ENCODE results near the gene SNX13.

The SNX13 gene

GRCh38 chr7:17771901-17772408 lies 168.3 kb downstream of the SNX13 start:
- WGBS: 81% methylated on average over 3 of the region's 3 CpGs
- H3K27me3 ChIP-seq (ENCODE audit: control insufficient read depth in 1 of 2, insufficient read depth in 1 of 2, low read length in 2 of 2): no peaks in the 10 kb centered on the region

DNA sequence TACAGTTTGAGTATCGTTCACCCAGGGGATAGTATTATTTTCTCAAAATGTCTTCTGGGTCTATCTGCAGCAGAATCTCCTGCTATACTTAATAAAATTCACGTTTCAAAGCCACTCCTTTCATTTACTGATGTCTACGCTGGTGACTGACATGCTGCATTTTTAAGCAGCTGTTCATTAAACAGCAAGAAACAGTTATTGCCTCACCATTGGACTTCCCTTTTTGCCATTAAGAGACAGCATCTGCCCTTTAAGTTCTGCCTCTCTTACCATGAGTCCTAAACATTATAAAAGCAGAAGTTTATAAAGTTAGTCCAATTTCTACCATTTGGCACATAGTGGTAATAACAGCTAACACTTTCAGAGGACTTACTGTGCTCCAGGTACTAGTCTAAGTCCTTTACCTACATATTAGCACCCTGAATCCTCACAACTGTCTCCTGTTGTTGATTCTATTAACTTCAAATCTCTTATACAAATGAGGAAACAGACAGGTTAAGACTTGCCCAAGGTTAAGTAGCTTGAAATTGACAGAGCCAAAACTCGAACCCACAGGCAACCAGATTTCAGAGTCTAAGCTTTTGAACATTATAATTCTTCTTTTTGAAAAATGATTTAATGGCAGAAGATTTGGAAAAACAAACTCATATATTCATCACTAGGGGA lies 169.5 kb downstream of the SNX13 start:
- H2BK5ac ChIP-seq (ENCODE audit: low read depth, low read length, poor library complexity, severe bottlenecking): no peak overlapping the region
- WGBS: 80% methylated on average over 3 of the region's 4 CpGs
- no peak overlapping the region for H3K27ac ChIP-seq (ENCODE audit: low read length, poor library complexity, severe bottlenecking)
- H3K36me3 ChIP-seq (ENCODE audit: control insufficient read depth in 1 of 2, insufficient read depth in 2 of 2, low read depth in 1 of 2, low read length in 2 of 2): no peaks in the 10 kb centered on the region
- no peaks in the 10 kb centered on the region for H3K79me1 ChIP-seq (replicated peaks; ENCODE audit: low read length, poor library complexity, severe bottlenecking)
- H2BK12ac ChIP-seq (ENCODE audit: low read length in 2 of 2): no peak overlapping the region
- DNase-seq: no peak
- no peak overlapping the region for H3K18ac ChIP-seq (ENCODE audit: low read depth in 1 of 2, low read length in 2 of 2)
- H3K14ac ChIP-seq (ENCODE audit: low read length in 2 of 2): no peak overlapping the region
- H2AK5ac ChIP-seq (ENCODE audit: low read length, severe bottlenecking): no peak overlapping the region
- H3K4me2 ChIP-seq (ENCODE audit: low read length, poor library complexity, severe bottlenecking): no peak overlapping the region
- H2BK120ac ChIP-seq (ENCODE audit: low read depth, low read length): no peak overlapping the region
- H4K8ac ChIP-seq (ENCODE audit: low read length): no peak overlapping the region
- no peaks in the 10 kb centered on the region for H3K27me3 ChIP-seq (ENCODE audit: control insufficient read depth in 1 of 2, insufficient read depth in 1 of 2, low read length in 2 of 2)
- no peaks in the 10 kb centered on the region for H3K9me3 ChIP-seq (ENCODE audit: control insufficient read depth, low read length)
- no peak overlapping the region for H3K4me3 ChIP-seq (ENCODE audit: insufficient read depth in 1 of 2, low read depth in 1 of 2, low read length in 2 of 2)
- no peak overlapping the region for H2AFZ ChIP-seq (ENCODE audit: low read depth, low read length)
- H2BK15ac ChIP-seq (ENCODE audit: low read depth, poor library complexity, severe bottlenecking): no peak overlapping the region
- no peak overlapping the region for H3K4ac ChIP-seq (ENCODE audit: low read depth in 1 of 2, low read length in 2 of 2)
- no peak overlapping the region for H3K23ac ChIP-seq (ENCODE audit: low read length in 2 of 2)
- no peak overlapping the region for H3K9ac ChIP-seq (ENCODE audit: low read length)
- no peaks in the 10 kb centered on the region for H3K4me1 ChIP-seq (ENCODE audit: control insufficient read depth, insufficient read depth, low read depth, low read length)
- H4K91ac ChIP-seq (ENCODE audit: low read length): no peak overlapping the region

More at GRCh38 chr7:17771901-17772408, 168.3 kb downstream of the SNX13 start:
- H2BK15ac ChIP-seq (ENCODE audit: low read depth, poor library complexity, severe bottlenecking): no peak overlapping the region
- no peak for DNase-seq
- no peak overlapping the region for H2AK5ac ChIP-seq (ENCODE audit: low read length, severe bottlenecking)
- no peak overlapping the region for H4K91ac ChIP-seq (ENCODE audit: low read length)
- no peak overlapping the region for H2BK12ac ChIP-seq (ENCODE audit: low read length in 2 of 2)
- no peak overlapping the region for H3K23ac ChIP-seq (ENCODE audit: low read length in 2 of 2)
- no peaks in the 10 kb centered on the region for H3K4me1 ChIP-seq (ENCODE audit: control insufficient read depth, insufficient read depth, low read depth, low read length)
- no peak overlapping the region for H2BK120ac ChIP-seq (ENCODE audit: low read depth, low read length)
- H2BK5ac ChIP-seq (ENCODE audit: low read depth, low read length, poor library complexity, severe bottlenecking): no peak overlapping the region
- no peak overlapping the region for H2AFZ ChIP-seq (ENCODE audit: low read depth, low read length)
- H3K14ac ChIP-seq (ENCODE audit: low read length in 2 of 2): no peak overlapping the region
- H4K8ac ChIP-seq (ENCODE audit: low read length): no peak overlapping the region
- no peak overlapping the region for H3K27ac ChIP-seq (ENCODE audit: low read length, poor library complexity, severe bottlenecking)
- H3K79me1 ChIP-seq (replicated peaks; ENCODE audit: low read length, poor library complexity, severe bottlenecking): no peaks in the 10 kb centered on the region
- H3K4ac ChIP-seq (ENCODE audit: low read depth in 1 of 2, low read length in 2 of 2): no peak overlapping the region
- no peaks in the 10 kb centered on the region for H3K9me3 ChIP-seq (ENCODE audit: control insufficient read depth, low read length)
- no peaks in the 10 kb centered on the region for H3K36me3 ChIP-seq (ENCODE audit: control insufficient read depth in 1 of 2, insufficient read depth in 2 of 2, low read depth in 1 of 2, low read length in 2 of 2)
- H3K4me3 ChIP-seq (ENCODE audit: insufficient read depth in 1 of 2, low read depth in 1 of 2, low read length in 2 of 2): no peak overlapping the region
- no peak overlapping the region for H3K4me2 ChIP-seq (ENCODE audit: low read length, poor library complexity, severe bottlenecking)
- H3K9ac ChIP-seq (ENCODE audit: low read length): no peak overlapping the region
- no peak overlapping the region for H3K18ac ChIP-seq (ENCODE audit: low read depth in 1 of 2, low read length in 2 of 2)

- H3K27me3 ChIP-seq (ENCODE audit: control insufficient read depth in 1 of 2, insufficient read depth in 1 of 2, low read length in 2 of 2): no peaks in the 10 kb centered on the region
- no peak overlapping the region for H4K91ac ChIP-seq (ENCODE audit: low read length)
- H3K27ac ChIP-seq (ENCODE audit: low read length, poor library complexity, severe bottlenecking): no peak overlapping the region
- no peak overlapping the region for H3K4me2 ChIP-seq (ENCODE audit: low read length, poor library complexity, severe bottlenecking)
- DNase-seq: peak; percentile 74
- H3K9me3 ChIP-seq (ENCODE audit: control insufficient read depth, low read length): no peaks in the 10 kb centered on the region
- no peak overlapping the region for H2BK120ac ChIP-seq (ENCODE audit: low read depth, low read length)
- H2BK12ac ChIP-seq (ENCODE audit: low read length in 2 of 2): no peak overlapping the region
- H2BK15ac ChIP-seq (ENCODE audit: low read depth, poor library complexity, severe bottlenecking): no peak overlapping the region
- no peak overlapping the region for H4K8ac ChIP-seq (ENCODE audit: low read length)
- no peak overlapping the region for H3K14ac ChIP-seq (ENCODE audit: low read length in 2 of 2)
- no peak overlapping the region for H2AK5ac ChIP-seq (ENCODE audit: low read length, severe bottlenecking)
- no peak overlapping the region for H2AFZ ChIP-seq (ENCODE audit: low read depth, low read length)
- no peak overlapping the region for H3K9ac ChIP-seq (ENCODE audit: low read length)
- H3K4ac ChIP-seq (ENCODE audit: low read depth in 1 of 2, low read length in 2 of 2): no peak overlapping the region
- H2BK5ac ChIP-seq (ENCODE audit: low read depth, low read length, poor library complexity, severe bottlenecking): no peak overlapping the region
- H3K18ac ChIP-seq (ENCODE audit: low read depth in 1 of 2, low read length in 2 of 2): no peak overlapping the region
- H3K4me3 ChIP-seq (ENCODE audit: insufficient read depth in 1 of 2, low read depth in 1 of 2, low read length in 2 of 2): no peak overlapping the region
- H3K36me3 ChIP-seq (ENCODE audit: control insufficient read depth in 1 of 2, insufficient read depth in 2 of 2, low read depth in 1 of 2, low read length in 2 of 2): no peaks in the 10 kb centered on the region
- H3K23ac ChIP-seq (ENCODE audit: low read length in 2 of 2): no peak overlapping the region
- H3K4me1 ChIP-seq (ENCODE audit: control insufficient read depth, insufficient read depth, low read depth, low read length): no peaks in the 10 kb centered on the region
- no CpG with 5 or more reads among the region's 2 CpGs for WGBS
- H3K79me1 ChIP-seq (replicated peaks; ENCODE audit: low read length, poor library complexity, severe bottlenecking): no peaks in the 10 kb centered on the region
Observed at GRCh38 chr7:17769918-17770317, 170.4 kb downstream of the SNX13 start.

- Histone ChIP-seq H2BK15ac (ENCODE audit: low read depth, poor library complexity, severe bottlenecking) (no peak overlapping the region), H3K23ac (ENCODE audit: low read length in 2 of 2) (no peak overlapping the region), H3K18ac (ENCODE audit: low read depth in 1 of 2, low read length in 2 of 2) (no peak overlapping the region), H3K9me3 (ENCODE audit: control insufficient read depth, low read length) (peaks cover 1% of the 10 kb centered on the region), H3K4ac (ENCODE audit: low read depth in 1 of 2, low read length in 2 of 2) (no peak overlapping the region), H3K79me1 (replicated peaks; ENCODE audit: low read length, poor library complexity, severe bottlenecking) (no peaks in the 10 kb centered on the region), H2AK5ac (ENCODE audit: low read length, severe bottlenecking) (no peak overlapping the region), H2BK5ac (ENCODE audit: low read depth, low read length, poor library complexity, severe bottlenecking) (no peak overlapping the region), H3K9ac (ENCODE audit: low read length) (no peak overlapping the region), H2AFZ (ENCODE audit: low read depth, low read length) (no peak overlapping the region), H3K36me3 (ENCODE audit: control insufficient read depth in 1 of 2, insufficient read depth in 2 of 2, low read depth in 1 of 2, low read length in 2 of 2) (no peaks in the 10 kb centered on the region), H4K91ac (ENCODE audit: low read length) (no peak overlapping the region), H3K4me1 (ENCODE audit: control insufficient read depth, insufficient read depth, low read depth, low read length) (no peaks in the 10 kb centered on the region), H3K27ac (ENCODE audit: low read length, poor library complexity, severe bottlenecking) (no peak overlapping the region), H2BK12ac (ENCODE audit: low read length in 2 of 2) (no peak overlapping the region), H3K14ac (ENCODE audit: low read length in 2 of 2) (no peak overlapping the region), H3K27me3 (ENCODE audit: control insufficient read depth in 1 of 2, insufficient read depth in 1 of 2, low read length in 2 of 2) (no peaks in the 10 kb centered on the region), H2BK120ac (ENCODE audit: low read depth, low read length) (no peak overlapping the region), H4K8ac (ENCODE audit: low read length) (no peak overlapping the region), H3K4me2 (ENCODE audit: low read length, poor library complexity, severe bottlenecking) (no peak overlapping the region), H3K4me3 (ENCODE audit: insufficient read depth in 1 of 2, low read depth in 1 of 2, low read length in 2 of 2) (no peak overlapping the region)
- no peak for DNase-seq
- 67% methylated on average over 2 of the region's 3 CpGs for WGBS
Observed at GRCh38 chr7:17758008-17758407, 182.3 kb downstream of the SNX13 start.
